Measurements from ENCODE around the gene GHR. TPM values are rescaled to one million over a fixed set of nuclear protein-coding genes. Genes with fewer than 3 reads are reported as not detected.
"Not testable (repeated sequence)": the region's sequence is repeated elsewhere in the genome, so short reads cannot be mapped to it uniquely, and the experiment has no call there.

Gene GHR
- total RNA-seq, 4 donors from 2014 or later = 6.5 to 27.2 (median 9.6) TPM

- no peak for ATAC-seq
- no peak for TF ChIP-seq CTCF (IDR thresholded peaks at IDR 0.05)
- no peak for TF ChIP-seq POLR2AphosphoS5 (IDR thresholded peaks at IDR 0.05)
- no peaks in the 10 kb centered on the region for H3K9me3 ChIP-seq
- no peak overlapping the region for H3K4me3 ChIP-seq
- no peaks in the 10 kb centered on the region for H3K4me1 ChIP-seq
- no peaks in the 10 kb centered on the region for H3K27me3 ChIP-seq
- H3K27ac ChIP-seq = no peak overlapping the region
- WGBS, 2 donors (ENCODE audit: low coverage in 1 of 2) = 71 to 84% methylated on average over 2 to 6 of the region's 6 CpGs
- H3K36me3 ChIP-seq = peaks cover 0 to 20% of the 10 kb centered on the region in 2 donors
Observed at GRCh38 chr5:42720251-42720650, 297.0 kb downstream of the GHR start.

- no peak for ATAC-seq
- no peak overlapping the region for H3K27ac ChIP-seq
- H3K4me3 ChIP-seq = no peak overlapping the region
- TF ChIP-seq CTCF (IDR thresholded peaks at IDR 0.05) = no peak
- no peak for TF ChIP-seq POLR2A (IDR thresholded peaks at IDR 0.05)
- no peak for TF ChIP-seq POLR2AphosphoS5 (IDR thresholded peaks at IDR 0.05)
- no peak for TF ChIP-seq EP300 (IDR thresholded peaks at IDR 0.05)
- H3K4me1 ChIP-seq = no peaks in the 10 kb centered on the region
- no peaks in the 10 kb centered on the region for H3K9me3 ChIP-seq
- no peaks in the 10 kb centered on the region for H3K27me3 ChIP-seq
- peaks cover 0 to 20% of the 10 kb centered on the region in 2 donors for H3K36me3 ChIP-seq
Observed at GRCh38 chr5:42721484-42721883, 298.2 kb downstream of the GHR start.

- H3K27me3 ChIP-seq, H3K36me3 ChIP-seq: not testable (repeated sequence)
- WGBS, 2 donors (ENCODE audit: low coverage in 1 of 2) = 83% methylated on average over 7 of the region's 24 CpGs; no CpG with 5 or more reads in 1 of the 2 donors
Observed at GRCh38 chr5:42734531-42735058, 311.4 kb downstream of the GHR start.

GRCh38 chr5:42740920-42741319, 317.7 kb downstream of the GHR start:
- Histone ChIP-seq H3K9me3 (peaks cover 0 to 11% (median 0%) of the 10 kb centered on the region in 3 donors), H3K27ac (no peak overlapping the region), H3K36me3 (no peaks in the 10 kb centered on the region), H3K27me3 (no peaks in the 10 kb centered on the region), H3K4me3 (no peak overlapping the region), H3K4me1 (no peaks in the 10 kb centered on the region)
- ATAC-seq = no peak
- TF ChIP-seq CTCF (IDR thresholded peaks at IDR 0.05) (no peak), POLR2AphosphoS5 (IDR thresholded peaks at IDR 0.05) (no peak)
- WGBS, 2 donors (ENCODE audit: low coverage in 1 of 2) = 88 to 100% methylated on average over 1 of the region's 1 CpG

More at GRCh38 chr5:42734531-42735058, 311.4 kb downstream of the GHR start:
- H3K4me3 ChIP-seq, H3K9me3 ChIP-seq, ATAC-seq, H3K4me1 ChIP-seq, H3K27ac ChIP-seq: not testable (repeated sequence)

- 15 to 32% methylated on average over 4 of the region's 4 CpGs for whole genome bisulfite sequencing, 2 donors (ENCODE audit: low coverage in 1 of 2)
- no peak for ATAC-seq
Observed at GRCh38 chr5:42745426-42745825, 322.2 kb downstream of the GHR start.

More at GRCh38 chr5:42745426-42745825, 322.2 kb downstream of the GHR start:
- H3K4me3 ChIP-seq = no peak overlapping the region
- peaks cover 0 to 11% (median 0%) of the 10 kb centered on the region in 3 donors for H3K9me3 ChIP-seq
- TF ChIP-seq EP300 (IDR thresholded peaks at IDR 0.05) (no peak), POLR2AphosphoS5 (IDR thresholded peaks at IDR 0.05) (no peak), CTCF (IDR thresholded peaks at IDR 0.05) (no peak), POLR2A (IDR thresholded peaks at IDR 0.05) (no peak)
- H3K27me3 ChIP-seq = no peaks in the 10 kb centered on the region
- no peak overlapping the region for H3K27ac ChIP-seq
- H3K36me3 ChIP-seq = no peaks in the 10 kb centered on the region
- H3K4me1 ChIP-seq = no peaks in the 10 kb centered on the region
